HG03469 (cell line): ENCODE data around the gene LZTR1.
"Not testable (repeated sequence)": the region's sequence is repeated elsewhere in the genome, so short reads cannot be mapped to it uniquely, and the experiment has no call there.

Experiments used
- ATAC-seq: cut with Tn5 transposase; IDR thresholded peaks from one replicate; pipeline ENCODE4 v1.9.1; 2021; ENCODE audit warnings: mild to moderate bottlenecking, moderate library complexity, moderate number of reproducible peaks; ENCODE audit not compliant: unreplicated experiment

The LZTR1 gene

DNA sequence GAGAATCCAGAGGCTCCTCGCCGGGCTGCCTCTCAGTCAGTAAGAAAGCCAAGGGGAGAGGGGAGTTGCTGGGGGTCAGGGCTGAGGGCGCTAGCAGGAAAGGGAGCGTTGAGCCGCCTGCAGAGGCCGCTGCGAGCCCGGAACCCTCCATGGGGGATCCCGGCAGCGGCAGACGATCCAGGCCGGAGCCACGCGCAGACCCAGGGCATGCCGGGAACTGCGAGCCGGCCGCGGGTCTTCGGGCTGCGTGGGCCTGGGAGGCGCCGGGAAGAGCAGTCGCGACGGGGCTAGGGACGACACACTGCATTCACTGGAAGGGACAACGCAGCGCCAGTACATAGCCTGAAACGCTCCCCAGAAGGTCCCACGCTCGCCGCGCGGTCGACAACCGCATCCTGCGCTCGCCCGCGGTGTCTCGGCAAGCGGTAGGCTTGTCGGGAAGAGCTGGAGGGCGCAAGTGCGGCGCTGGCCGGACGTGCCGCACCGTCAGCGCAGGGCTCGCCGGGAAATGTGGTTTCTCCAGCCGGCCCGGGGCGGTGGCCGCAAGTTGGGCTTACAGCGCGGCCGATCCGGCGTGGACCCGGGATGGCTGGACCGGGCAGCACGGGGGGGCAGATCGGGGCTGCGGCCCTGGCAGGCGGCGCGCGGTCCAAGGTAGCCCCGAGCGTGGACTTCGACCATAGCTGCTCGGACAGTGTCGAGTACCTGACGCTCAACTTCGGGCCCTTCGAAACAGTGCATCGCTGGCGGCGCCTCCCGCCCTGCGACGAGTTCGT lies at the start of gene LZTR1:
Gene LZTR1, plus strand, starts transcription at position 511 of the 776 bp plus-strand sequence. Its CDS starts 75 bp downstream, at position 586.
- ATAC-seq = peak; percentile 45

DNA sequence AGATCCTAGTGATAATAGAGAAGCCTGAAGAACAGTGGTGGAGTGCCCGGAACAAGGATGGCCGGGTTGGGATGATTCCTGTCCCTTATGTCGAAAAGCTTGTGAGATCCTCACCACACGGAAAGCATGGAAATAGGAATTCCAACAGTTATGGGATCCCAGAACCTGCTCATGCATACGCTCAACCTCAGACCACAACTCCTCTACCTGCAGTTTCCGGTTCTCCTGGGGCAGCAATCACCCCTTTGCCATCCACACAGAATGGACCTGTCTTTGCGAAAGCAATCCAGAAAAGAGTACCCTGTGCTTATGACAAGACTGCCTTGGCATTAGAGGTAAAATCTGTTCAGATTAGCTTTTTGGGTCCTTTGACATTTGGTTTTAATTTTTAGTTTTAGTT lies 48.2 kb upstream of the LZTR1 start:
- ATAC-seq = no peak

DNA sequence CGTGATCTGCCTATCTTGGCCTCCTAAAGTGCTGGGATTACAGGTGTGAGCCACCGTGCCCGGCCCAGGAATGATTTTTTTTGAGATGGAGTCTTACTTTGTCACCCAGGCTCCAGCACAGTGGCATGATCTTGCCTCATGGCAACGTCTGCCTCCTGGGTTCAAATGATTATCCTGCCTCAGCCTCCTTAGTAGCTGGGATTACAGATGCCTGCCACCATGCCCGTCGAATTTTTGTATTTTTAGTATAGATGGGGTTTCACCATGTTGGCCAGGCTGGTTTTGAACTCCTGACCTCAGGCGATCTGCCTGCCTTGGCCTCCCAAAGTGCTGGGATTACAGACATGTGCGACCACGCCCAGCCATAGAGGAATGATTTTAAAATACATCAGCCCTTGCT lies 47.0 kb upstream of the LZTR1 start:
- ATAC-seq = not testable (repeated sequence)

DNA sequence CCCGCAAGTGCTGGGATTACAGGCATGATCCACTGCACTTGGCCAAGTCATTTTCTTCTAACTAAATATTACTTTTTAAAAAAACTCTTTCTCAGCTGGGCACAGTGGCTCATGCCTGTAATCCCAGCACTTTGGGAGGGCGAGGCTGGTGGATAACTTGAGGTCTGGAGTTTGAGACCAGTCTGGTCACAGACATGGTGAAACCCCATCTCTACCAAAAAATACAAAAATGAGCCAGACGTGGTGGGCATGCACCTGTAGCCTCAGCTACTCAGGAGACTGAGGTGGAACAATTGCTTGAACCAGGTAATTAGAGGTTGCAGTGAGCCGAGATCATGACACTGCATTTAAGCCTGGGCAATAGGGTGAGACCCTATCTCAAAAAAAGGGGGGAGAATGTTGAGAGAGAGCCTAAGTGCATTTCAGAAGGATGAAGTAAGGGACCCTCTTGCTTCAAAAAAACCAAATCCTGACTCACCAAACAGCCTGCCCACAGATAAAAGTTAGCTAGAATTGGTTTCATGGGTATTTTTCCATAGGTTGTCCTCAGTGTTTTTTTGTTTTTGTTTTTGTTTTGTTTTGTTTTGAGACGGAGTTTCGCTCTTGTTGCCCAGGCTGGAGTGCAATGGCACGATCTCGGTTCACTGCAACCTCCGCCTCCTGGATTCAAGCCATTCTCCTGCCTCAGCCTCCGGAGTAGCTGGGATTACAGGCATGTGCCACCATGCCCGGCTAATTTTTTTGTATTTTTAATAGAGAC lies 46.1 kb upstream of the LZTR1 start:
- ATAC-seq = not testable (repeated sequence)

DNA sequence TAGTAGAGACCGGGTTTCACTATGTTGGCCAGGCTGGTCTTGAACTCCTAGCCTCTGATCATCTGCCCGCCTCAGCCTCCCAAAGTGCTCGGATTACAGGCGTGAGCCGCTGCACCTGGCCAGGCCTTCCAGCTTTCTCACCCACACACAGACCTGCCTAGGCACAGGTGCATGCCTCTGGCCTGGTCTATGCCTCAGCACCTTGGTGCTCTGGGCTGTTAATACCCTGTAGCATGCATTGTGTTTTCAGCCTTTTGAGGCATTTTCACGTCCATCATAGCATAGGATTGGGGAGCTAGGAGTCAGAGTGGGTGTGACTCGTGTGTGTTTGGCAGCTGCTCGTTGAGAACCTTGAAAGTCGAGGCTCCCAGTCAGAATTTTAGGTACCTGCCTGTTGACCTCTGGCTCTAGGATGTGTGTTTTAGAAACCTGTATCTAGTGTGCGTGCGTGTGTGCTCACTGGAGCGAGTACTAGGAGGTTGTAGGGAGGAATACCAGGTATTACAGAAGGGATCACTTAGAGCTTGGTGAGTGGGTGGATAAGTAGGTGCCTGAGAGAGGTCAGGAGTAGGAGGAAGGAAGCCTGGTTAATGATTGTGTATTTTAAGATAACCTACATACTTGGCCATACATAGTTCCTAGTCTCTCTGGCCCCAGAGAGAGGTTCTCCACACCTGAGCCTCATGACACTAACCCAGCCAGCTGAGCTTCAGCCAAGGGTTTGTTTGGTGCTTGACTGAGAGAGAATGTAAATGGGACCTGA lies 44.9 kb upstream of the LZTR1 start:
- ATAC-seq = no peak

DNA sequence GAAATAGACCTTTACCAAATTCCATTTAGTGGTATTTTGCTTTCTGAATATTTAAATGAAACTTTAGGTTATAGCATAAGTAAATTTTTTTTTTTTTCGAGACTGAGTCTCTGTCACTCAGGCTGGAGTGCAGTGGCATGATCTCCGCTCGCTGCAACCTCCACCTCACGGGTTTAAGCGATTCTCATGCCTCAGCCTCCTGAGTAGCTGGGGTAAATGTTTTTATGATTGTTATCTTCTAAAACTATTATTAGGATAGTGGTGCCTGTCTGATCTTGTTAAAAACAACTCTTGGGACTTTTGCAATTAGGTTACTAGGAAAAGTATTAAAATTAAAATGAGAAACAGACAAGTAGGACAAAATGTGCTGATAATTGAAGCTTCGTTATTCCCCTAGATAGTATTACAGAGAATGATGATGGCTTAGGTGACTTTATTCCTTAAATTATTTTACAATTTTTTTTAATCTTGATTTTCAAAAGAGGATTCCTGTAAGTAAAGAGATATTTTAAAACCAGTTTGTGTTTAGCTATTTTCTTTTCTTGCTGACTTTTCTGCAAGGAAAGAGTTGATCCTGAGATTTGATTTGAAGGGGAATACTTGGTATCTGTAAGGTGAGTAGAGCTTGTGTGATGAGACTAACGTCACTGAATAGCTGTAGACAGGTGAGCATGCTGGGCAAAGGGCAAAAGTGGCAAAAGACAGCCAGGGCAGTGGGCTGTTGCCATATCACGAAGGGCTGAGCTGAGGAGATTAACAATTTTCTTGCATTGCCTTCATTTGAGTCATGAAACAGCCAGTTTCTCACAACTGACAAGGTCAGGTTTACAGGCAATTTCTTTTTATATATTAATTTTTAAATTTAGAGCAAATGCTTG lies 44.1 kb upstream of the LZTR1 start:
- ATAC-seq = no peak

DNA sequence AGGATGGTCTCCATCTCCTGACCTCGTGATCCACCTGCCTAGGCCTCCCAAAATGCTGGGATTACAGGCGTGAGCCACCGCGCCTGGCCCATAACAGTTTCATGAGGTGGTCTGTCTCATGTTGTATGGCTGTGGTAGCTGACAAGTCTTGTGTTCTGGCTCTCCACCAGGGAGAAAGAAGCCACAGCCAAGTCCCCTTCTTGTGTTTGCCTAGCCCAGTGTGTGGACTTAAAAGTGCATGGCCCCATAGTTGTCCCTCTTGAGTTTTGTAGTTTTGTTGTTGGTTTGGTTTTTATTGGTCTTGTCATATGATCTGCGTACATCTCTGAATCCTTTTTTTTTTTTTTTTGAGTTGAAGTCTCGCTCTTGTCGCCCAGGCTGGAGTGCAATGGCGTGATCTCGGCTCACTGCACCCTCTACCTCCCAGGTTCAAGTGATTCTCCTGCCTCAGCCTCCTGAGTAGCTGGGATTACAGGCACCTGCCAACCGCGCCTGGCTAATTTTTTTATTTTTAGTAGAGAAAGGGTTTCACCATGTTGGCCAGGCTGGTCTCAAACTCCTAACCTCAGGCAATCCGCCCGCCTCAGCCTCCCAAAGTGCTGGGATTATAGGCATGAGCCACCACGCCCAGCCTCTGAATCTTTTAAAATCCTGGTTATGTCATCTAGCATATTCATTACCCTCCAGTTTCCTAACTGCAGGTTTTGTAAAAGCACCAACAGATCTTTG lies 42.5 kb upstream of the LZTR1 start:
- not testable (repeated sequence) for ATAC-seq

DNA sequence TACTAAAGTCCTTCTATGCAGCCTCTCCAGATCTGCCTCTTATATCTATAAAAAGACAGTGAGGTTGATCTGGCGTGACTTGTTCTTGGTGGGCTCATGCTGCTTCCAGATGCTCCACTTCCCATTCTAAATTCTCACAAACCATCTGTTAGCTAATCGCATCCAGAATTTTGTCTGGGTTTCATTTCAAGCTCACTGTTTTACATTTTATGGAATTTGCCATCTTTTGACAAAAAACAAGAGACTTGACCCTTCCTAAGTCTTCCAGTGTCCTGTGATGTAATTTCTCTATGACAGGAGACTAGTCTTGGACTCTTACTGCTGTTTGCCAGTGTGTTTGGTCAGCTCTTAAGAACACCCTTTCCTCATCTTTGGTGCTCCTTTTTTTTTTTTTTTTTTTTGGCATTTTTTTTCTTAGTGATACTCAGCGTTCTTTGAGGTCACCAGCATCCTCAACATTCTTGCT lies 41.9 kb upstream of the LZTR1 start:
- ATAC-seq = no peak

DNA sequence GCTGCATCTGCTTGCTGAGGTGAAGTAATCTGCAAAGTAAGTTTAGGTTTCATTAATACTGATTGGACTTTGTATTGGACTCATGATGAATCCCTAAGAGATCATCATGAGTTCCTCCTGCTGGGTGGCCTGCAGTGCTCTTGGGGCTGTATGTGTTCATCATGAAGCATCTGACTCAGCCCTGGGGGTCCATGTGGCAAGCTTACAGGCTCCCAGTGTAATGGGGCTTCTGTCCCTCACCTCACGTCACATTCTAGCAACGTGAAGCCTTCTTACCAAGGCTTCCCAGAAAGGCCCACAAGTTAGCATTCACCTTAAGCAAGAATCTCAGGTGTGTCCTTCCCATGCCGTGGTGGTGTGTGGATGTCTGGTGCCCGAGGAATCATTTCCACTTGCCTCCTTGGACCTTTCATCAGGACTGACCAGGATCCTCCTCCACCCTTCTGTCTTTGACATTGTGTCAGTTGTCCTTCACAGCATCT lies 41.2 kb upstream of the LZTR1 start:
- no peak for ATAC-seq

DNA sequence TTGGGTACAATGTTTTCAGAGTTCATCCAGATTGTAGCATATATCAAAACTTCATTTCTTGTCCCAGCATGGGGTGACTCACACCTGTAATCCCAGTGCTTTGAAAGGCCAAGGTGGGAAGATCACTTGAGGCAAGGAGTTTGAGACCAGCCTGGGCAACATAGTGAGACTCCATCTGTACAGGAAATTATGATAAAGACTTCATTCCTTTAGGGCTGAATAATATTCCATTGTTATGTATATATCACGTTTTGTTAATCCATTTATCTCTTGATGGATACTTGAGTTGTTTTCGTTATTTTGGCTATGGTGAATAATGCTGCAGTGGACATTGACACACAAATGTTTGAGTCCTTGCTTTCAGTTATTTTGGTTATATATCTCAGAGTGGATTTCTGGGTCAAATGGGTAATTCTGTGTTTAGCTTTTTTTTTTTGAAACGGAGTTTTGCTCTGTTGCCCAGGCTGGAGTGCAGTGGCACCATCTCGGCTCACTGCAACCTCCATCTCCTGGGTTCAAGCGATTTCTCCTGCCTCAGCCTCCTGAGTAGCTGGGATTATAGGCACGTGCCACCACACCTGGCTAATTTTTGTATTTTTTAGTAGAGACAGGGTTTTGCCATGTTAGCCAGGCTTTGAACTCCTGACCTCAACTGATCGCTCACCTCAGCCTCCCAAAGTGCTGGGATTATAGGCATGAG lies 39.7 kb upstream of the LZTR1 start:
- not testable (repeated sequence) for ATAC-seq

DNA sequence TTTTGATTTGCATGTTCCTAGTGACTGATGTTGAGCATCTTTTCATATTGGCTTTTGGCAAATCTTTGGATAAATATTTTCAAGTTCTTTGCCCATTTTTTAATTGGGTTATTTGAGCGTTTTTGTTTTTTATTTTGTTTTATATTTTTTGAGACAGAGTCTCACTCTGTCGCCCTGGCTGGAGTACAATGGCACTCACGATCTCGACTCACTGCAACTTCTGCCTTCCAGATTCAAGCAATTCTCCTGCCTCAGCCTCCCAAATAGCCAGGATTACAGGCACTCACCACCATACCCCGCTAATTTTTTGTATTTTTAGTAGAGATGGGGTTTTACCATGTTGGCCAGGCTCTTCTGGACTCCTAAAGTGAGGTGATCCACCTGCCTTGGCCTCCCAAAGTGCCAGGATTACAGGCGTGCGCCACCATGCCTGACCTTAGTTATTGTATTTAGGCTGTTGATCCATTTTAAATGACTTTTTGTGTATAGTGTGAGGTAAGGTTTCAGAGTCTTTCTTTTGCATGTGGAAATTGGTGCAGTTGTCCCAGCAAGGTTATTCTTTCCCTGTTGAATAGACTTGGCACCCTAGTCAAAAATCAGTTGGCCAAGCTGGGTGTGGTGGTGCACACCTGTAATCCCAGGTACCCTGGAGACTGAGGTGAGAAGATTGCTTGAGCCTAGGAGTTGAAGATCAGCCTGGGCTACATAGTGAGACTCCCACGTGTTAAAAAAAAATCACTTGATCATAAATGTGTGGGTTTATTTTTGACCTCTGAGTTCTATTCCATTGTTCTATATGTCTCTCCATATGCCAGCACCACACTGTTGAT lies 38.8 kb upstream of the LZTR1 start:
- no peak for ATAC-seq

DNA sequence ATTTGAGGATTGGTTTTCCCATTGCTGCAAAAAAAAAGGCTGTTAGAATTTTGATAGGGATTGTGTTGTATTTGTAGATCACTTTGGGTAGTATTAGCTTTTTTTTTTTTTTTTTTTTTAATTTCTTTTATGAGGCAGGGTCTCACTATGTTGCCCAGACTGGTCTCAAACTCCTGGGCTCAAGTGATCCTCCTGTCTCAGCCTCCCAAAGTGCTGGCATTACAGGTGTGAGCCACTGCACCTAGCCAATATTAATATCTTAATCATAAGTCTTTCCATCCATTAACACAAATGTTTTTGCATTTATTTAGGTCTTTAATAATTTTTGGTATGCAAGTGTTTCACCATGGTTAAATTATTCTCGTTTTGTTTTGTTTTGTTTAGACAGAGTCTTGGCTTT lies 38.1 kb upstream of the LZTR1 start:
- no peak for ATAC-seq

DNA sequence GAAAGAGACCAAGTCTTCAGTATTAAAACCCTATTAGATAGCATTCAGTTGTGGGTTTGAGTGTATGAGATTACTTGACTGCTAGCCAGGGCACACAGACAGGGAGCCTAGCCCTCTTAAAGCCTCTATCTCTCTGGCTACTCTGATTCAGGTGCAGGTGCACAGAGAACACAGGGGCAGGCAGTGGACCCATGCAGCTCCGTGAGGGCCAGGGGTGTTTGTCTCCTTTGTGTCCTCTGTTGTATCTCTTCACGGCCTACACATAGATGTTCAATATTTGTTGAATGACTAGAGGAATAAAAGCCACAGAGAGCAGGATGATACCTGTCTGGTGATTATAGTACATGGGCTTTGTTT lies 36.5 kb upstream of the LZTR1 start:
- ATAC-seq = no peak

DNA sequence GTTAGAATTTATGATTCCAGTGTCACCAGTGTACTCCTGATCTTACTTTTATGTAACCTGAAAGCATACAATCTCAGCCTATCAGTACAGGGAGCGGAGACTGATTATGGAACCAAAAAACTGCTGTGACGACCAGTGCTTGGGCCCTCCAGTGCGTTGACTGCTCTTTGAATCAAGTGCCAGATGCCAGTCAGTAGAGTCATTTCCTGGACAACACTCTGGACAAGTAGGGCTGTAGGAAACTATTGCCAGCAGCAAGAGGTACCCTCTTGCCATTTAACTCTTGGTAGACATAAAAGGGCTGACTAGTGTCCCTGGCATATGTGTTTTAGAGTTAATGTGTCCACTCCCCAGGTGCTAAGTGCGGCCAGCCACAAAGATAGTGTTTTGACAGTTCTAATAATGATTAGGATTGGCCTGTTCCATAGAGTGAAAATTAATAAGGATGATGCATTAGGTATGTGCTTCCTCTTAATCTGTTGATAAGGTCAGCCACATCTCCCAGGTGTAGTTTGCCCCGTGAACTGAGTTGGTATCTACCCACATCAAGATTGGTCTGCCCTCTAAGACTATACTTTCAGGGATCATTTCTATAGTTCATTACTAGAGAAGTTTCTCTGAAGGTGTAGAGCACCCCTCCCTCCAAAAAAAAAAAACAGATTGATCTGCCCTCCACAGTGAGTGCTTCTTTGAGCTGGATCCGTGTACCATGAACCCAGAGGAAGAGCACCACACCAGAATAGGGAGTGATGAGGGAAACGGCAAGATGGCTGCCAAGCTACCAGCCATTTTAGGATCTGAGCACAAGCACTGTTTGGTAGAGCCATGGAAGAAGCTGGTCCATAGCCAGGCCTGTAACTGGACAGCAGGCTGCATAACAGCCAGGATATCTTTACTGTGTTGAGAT lies 35.8 kb upstream of the LZTR1 start:
- ATAC-seq = no peak

DNA sequence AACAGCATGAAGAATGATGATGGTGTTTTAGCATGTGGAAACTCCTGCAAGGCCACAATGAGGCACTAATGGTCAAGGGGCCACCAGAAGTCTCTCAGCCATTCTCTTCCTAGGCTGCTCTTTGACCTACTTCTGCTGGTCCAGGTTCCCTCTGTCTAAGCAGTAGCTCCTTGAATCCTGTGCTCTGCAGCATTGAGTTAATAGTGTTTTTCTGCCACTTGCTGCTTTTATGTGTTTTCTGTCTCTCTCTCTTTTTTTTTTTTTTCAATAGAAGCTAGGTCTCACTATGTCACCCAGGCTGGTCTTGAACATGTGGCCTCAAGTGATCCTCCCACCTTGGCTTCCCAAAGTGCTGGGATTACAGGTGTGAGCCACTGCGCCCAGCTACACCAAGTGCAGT lies 35.1 kb upstream of the LZTR1 start:
- ATAC-seq = no peak

DNA sequence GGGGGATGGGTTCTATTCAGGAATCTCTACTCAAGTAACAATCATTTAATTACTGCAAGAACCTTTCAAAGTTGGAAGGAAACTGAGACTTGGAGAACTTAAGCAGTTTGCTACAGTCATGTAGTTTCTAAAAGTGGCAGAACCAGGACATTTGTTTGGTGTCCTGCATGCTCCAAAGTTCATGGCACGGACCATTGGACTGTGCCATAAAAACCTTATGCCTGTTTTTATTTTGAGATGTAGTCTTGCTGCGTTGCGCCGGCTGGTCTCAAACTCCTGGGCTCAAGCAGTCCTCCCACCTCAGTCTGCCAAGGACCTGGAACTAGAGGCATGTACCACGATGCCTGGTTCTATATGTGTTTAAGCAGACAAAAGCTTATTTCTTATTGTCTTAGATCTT lies 33.6 kb upstream of the LZTR1 start:
- ATAC-seq = no peak

DNA sequence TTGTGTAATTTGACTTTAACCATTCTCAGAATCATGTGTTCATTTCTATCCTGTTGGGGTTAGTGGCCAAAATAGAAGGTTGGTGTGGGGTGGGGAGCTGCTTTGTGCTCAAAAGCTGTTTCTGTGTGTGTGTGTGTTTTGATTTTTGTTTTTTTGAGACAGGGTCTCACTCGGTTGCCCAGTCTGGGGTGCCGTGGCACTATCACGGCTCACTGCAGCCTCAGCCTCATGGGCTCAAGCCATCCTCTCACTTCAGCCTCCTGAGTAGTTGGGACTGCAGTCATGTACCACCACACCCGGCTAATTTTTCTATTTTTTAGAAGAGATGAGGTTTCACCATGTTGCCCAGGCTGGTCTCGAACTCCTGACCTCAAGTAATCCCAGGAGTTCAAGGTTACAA lies 33.1 kb upstream of the LZTR1 start:
- ATAC-seq = no peak
